MCF 10A (cell line): ENCODE data around the gene BET1L. TPM values are rescaled to one million over a fixed set of nuclear protein-coding genes. Genes with fewer than 3 reads are reported as not detected.
A peak's percentile ranks its signal among the peaks of the same experiment; 100 is the strongest.

Experiments used
- BruUV-seq: library from RNA; stranded (reverse); fragments of 400-500 nt; replicated peaks from 2 replicates; lab custom pipeline; 2021; lab: Mats Ljungman, UMichigan
- CTCF ChIA-PET: fragments of 300-600 bp; sonication (Branson Sonifier 250); formaldehyde crosslinking; extraction: SDS; loops from one replicate; lab custom pipeline; 2021; ENCODE audit warnings: antibody characterized with exemption, inconsistent platforms; lab: Yijun Ruan, JAX
- POLR2A ChIA-PET: fragments of 300-600, 350-650 bp; sonication (Branson Sonifier 250); formaldehyde crosslinking; extraction: SDS; loops from one replicate; lab custom pipeline; 2020; ENCODE audit warnings: antibody characterized with exemption, inconsistent platforms; lab: Yijun Ruan, JAX
- DNase-seq: peaks from one replicate; pipeline ENCODE4 v3.0.0-alpha.2; 2018; ENCODE audit not compliant: unreplicated experiment
- H3K27ac Mint-ChIP-seq: one replicate; pipeline ENCODE4 v1.8.0; 2022; ENCODE audit warnings: mild to moderate bottlenecking, low read depth, mixed read lengths; ENCODE audit not compliant: unreplicated experiment
- H3K27me3 Mint-ChIP-seq: one replicate; pipeline ENCODE4 v1.8.0; 2022; ENCODE audit warnings: mixed read lengths; ENCODE audit not compliant: insufficient read depth, unreplicated experiment
- H3K36me3 Mint-ChIP-seq: one replicate; pipeline ENCODE4 v1.8.0; 2022; ENCODE audit warnings: mild to moderate bottlenecking, moderate library complexity, mixed read lengths; ENCODE audit not compliant: insufficient read depth, unreplicated experiment
- H3K4me1 Mint-ChIP-seq: one replicate; pipeline ENCODE4 v1.8.0; 2022; ENCODE audit warnings: mixed read lengths; ENCODE audit not compliant: insufficient read depth, unreplicated experiment
- H3K4me3 Mint-ChIP-seq: one replicate; pipeline ENCODE4 v1.8.0; 2022; ENCODE audit warnings: mild to moderate bottlenecking, moderate library complexity, mixed read lengths; ENCODE audit not compliant: unreplicated experiment
- H3K9me3 Mint-ChIP-seq: one replicate; pipeline ENCODE4 v1.8.0; 2022; ENCODE audit warnings: mixed read lengths; ENCODE audit not compliant: unreplicated experiment
- CTCF ChIP-seq: fragments of 200-600 bp; IDR thresholded peaks from one replicate; pipeline ENCODE4 v1.8.0; 2022; ENCODE audit warnings: antibody characterized with exemption, mild to moderate bottlenecking; ENCODE audit not compliant: unreplicated experiment
- intact Hi-C: fragments of 100-400 bp; cut with micrococcal nuclease; formaldehyde crosslinking; loops from 2 replicates; pipeline ENCODE4 v1.14.1; 2022
- total RNA-seq: library from RNA; stranded (reverse); gene quantifications from 2 replicates; pipeline ENCODE4 v1.2.3, GENCODE V29; 2022

The BET1L gene
- total RNA-seq, 1 experiment from 2014 or later, result 65.3 TPM

GRCh38 chr11:206002-206384 lies 1.2 kb downstream of the BET1L start:
- Mint-ChIP-seq H3K4me3 (peak overlapping the region; percentile 99), H3K9me3 (no peaks in the 10 kb centered on the region), H3K36me3 (peaks cover 25% of the 10 kb centered on the region), H3K27me3 (no peaks in the 10 kb centered on the region), H3K4me1 (peaks cover 15% of the 10 kb centered on the region), H3K27ac (peak overlapping the region; percentile 99)
- TF ChIP-seq CTCF, result no peak
- DNase-seq, result no peak
- ChIA-PET POLR2A (interaction anchor here (0.8 to 5.9 kb wide), 12 partner anchors 9 to 300 kb away, joined by 4 to 136 read pairs (median 18); partner anchors contain the start of genes PKP3, PSMD13, PTDSS2 and RNH1), CTCF (interaction anchor here (0.6 to 5.0 kb wide), 4 partner anchors 99 to 303 kb away, joined by 3 to 18 read pairs (median 3); no protein-coding TSS in a partner anchor)
- BruUV-seq, result no TSS peak
- intact Hi-C loops, result loop anchor here (5.0 kb wide), 1 partner anchor 241 kb away; no protein-coding TSS in a partner anchor

- Mint-ChIP-seq H3K27me3 (no peaks in the 10 kb centered on the region), H3K9me3 (no peaks in the 10 kb centered on the region), H3K27ac (no peak overlapping the region), H3K4me1 (peaks cover 15% of the 10 kb centered on the region), H3K4me3 (peak overlapping the region; percentile 99), H3K36me3 (peaks cover 22% of the 10 kb centered on the region)
- no TSS peak for BruUV-seq
- intact Hi-C loops, result loop anchor here (5.0 kb wide), 1 partner anchor 242 kb away; no protein-coding TSS in a partner anchor
- TF ChIP-seq CTCF, result no peak
- no peak for DNase-seq
- ChIA-PET CTCF (interaction anchor here (1.1 to 5.0 kb wide), 2 partner anchors 159 to 243 kb away, joined by 3 to 18 read pairs; no protein-coding TSS in a partner anchor), POLR2A (interaction anchor here (0.8 to 5.9 kb wide), 7 partner anchors 30 to 300 kb away, joined by 4 to 136 read pairs (median 29); partner anchors contain the start of genes PKP3, PSMD13, PTDSS2 and RNH1)
These were observed 1.8 kb downstream of the BET1L start for GRCh38 chr11:205221-206001.

- no peak for TF ChIP-seq CTCF
- Mint-ChIP-seq H3K4me3 (no peak overlapping the region), H3K27ac (no peak overlapping the region), H3K27me3 (no peaks in the 10 kb centered on the region), H3K36me3 (peaks cover 17% of the 10 kb centered on the region), H3K4me1 (peaks cover 10% of the 10 kb centered on the region), H3K9me3 (no peaks in the 10 kb centered on the region)
- intact Hi-C loops, result loop anchor here (5.0 kb wide), 1 partner anchor 243 kb away; no protein-coding TSS in a partner anchor
- CTCF ChIA-PET, result interaction anchor here (1.1 to 5.0 kb wide), 2 partner anchors 159 to 244 kb away, joined by 3 to 18 read pairs; no protein-coding TSS in a partner anchor
- POLR2A ChIA-PET, result interaction anchor here (5.9 kb wide), 1 partner anchor 31 kb away, joined by 136 read pairs; the partner anchor contains the start of genes PSMD13 and SIRT3
- no TSS peak for BruUV-seq
- DNase-seq, result no peak
These were observed 2.6 kb downstream of the BET1L start for GRCh38 chr11:204587-205109.
